ENCODE results near the gene KLHL22.
"Not testable (repeated sequence)": the region's sequence is repeated elsewhere in the genome, so short reads cannot be mapped to it uniquely, and the experiment has no call there.

Gene KLHL22

DNA sequence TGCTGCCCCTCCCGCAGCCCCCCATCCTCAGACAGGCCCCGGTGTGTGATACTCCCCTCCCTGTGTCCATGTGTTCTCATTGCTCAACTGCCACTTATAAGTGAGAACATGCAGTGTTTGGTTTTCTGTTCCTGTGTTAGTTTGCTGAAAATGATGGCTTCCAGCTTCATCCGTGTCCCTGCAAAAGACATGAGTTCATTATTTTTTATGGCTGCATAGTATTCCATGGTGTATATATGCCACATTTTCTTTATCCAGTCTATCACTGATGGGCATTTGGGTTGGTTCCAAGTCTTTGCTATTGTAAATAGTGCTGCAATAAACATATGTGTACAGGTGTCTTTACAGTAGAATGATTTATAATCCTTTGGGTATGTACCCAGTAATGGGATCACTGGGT is 80.4 kb downstream of the KLHL22 start:
- not testable (repeated sequence) for DNase-seq

DNA sequence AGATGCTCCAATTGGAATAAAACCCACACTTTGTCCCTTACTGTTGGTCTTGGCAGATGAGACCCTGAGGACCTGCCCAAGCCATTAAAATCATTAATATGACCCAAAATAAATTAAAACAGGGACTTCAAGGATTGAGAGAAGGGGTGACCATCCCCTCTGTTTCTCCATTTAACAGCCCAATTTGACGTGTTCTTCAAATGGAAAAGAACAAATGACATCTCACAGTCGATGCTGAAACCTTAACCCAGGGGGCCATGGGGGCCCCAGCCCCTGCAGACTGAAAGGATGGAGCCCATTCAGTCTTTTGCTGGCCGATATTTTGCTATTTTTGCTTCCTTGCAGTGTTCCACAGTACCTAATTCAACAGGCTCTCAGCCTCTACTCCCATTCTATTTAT is 81.1 kb downstream of the KLHL22 start:
- DNase-seq = no peak

DNA sequence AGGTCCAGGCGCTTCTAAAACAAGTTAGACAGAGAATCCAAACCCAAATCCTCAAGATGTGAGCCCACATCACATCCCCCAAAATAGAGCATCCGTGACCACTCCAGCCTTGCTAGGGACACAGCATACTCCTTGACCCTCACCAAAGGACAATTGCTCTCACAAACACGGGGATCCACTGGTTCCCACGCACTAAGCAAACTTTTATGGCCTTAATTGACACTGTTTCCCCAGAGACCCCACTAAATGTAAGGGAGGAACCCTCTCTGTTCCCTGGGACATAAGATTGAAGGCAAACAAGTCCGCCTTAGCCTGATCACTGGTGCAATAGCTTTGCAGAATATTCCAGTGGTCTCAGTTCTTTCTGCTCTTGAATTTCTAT is 81.5 kb downstream of the KLHL22 start:
- no peak for DNase-seq

DNA sequence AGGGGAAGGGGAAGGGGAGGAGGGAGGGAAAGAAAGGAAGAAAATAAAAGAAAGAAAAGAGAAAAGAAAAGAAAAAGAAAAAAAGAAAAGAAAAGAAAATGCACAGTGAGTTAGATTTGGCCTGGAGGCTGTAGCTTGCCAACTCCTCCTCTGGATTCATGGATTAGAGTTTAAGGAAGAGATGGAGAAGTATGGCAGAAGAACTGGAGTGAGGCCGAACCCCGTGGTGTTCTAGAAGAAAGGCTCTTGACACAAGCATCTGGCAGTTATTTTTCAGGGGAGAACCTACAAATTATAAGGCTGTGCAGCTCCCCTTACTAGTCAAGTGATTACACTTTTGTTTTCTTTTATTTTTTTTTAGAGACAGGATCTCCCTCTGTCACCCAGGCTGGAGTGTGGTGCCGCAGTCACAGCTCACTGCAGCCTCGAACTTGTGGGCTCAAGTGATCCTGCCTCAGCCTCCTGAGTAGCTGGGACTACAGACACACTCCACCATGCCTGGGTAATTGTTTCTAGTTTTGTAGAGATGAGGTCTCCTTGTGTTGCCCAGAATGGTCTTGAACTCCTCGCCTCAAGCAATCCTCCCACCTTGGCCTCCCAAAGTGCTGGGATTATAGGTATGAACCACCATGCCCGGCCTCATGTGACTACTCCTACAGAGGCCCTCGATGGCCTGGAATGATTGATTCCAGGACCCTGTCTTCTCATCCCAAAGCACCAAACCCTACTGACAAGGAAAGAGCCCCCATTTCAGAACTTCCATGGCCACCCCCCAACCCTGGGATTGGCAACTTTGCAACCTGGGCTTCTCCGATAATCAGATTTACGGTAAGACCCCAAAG is 82.2 kb downstream of the KLHL22 start:
- no peak for DNase-seq

DNA sequence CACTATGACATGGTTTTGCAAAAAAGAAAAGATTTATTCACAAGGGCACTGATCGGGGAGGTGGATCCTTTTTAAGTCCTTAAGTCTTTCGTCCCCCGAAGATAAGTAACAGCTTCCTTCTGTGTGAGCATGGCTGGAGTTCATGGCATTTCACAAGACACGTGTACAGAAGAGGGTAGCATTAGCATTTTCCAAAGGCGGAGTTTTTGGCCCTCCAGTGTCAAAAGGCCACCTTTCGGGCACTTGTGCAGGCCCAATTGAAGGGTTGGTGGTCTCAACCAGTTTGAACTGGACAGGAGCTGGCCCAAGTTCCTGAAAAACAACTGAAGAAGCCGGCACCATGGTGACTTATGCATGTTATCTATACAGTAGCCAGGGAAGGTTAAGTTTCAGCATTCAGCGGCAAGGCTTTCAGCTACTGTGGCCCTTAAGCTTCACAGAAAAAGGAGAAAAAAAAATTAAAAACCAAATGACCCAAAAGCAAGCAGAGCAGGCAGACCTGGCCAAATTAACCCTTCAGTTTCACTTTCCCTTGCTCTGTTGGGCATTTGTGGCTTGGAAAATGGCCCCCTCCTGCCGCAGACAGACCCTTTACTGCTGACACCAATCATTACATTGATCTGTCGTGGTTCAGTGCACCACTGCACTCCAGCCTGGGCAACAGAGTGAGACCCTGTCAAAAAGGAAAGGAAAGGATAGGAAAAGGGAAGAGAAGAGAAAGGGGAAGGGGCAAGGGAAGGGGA is 83.0 kb downstream of the KLHL22 start:
- no peak for DNase-seq

DNA sequence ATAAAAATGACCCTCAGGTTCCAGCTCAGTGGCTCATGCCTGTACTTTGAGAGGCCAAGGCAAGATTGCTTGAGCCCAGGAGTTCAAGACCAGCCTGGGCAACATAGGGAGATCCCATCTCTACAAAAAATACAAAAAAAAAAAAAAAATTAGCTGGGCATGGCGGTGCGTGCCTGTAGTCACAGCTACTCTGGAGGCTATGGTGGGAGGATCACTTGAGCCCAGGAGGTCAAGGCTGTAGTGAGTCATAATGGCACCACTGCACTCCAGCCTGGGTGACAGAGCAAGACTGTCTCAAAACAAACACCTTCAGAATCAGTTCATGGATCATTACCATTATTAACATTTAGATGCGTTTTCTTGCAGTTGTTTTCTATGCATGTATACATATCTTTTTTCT is 86.2 kb downstream of the KLHL22 start:
- not testable (repeated sequence) for DNase-seq

DNA sequence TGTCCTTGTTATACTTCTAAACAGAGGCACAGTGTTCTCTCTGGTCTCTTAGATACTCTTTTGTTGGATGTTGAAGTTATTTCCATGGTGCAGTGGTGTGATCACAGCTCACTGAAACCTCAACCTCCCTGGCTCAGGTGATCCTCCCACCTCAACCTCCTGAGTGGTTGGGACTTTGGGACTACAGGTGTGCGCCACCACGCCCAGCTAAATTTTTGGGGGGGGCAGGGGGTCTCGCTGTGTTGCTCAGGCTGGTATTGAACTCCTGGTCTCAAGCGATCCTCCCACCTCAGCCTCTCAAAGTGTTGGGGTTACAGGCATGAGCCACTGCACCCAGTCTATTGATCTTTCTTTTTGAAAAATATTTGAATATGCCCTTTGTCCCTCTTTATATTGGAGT is 86.7 kb downstream of the KLHL22 start:
- DNase-seq = no peak

DNA sequence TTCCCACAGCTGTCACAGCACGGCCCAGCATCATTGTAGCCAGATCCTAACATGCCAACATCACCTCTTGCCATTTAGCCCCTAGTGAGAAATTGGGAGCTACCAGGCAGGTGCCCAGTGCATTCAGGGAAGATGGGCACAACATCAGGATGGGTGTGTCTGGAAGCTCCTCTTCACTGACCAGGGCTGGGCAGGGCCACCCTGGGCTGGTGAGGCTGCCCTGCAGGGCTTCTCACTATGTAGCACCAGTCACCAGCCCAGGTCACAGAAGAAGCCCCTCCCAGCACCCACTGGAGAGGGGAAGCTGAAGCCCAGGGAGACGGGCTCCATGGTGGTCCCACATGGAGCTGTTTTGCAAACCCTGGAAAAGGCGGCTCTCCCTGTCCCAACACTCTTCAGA is 87.8 kb downstream of the KLHL22 start:
- no peak for DNase-seq

DNA sequence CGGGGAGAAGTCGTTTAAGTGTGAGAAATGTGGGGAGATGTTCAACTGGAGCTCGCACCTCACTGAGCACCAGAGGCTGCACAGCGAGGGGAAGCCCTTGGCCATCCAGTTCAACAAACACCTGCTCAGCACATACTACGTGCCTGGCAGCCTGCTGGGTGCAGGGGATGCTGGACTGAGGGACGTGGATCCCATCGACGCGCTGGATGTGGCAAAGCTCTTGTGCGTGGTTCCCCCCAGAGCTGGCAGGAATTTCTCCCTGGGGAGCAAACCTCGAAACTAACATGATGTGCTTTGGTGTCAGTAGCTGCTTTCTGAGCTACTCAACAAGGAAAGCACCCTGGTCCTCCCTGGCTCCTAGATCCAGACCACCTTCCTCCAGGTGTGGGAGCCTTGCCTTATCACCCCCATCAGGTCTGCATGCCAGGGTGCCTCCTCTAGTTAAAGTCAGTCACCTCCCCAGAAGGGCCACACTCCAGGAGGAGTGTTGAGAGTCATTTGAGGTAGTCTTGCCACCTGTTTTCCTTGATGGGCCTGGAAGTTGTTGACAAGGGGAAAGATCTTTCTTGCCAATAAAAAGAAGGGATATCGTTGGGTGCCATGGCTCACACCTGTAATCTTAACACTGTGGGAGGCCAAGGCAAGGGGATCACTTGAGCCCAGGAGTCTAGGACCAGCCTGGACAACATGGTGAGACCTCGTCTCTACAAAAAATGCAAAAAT is 88.7 kb downstream of the KLHL22 start:
- DNase-seq = no peak

DNA sequence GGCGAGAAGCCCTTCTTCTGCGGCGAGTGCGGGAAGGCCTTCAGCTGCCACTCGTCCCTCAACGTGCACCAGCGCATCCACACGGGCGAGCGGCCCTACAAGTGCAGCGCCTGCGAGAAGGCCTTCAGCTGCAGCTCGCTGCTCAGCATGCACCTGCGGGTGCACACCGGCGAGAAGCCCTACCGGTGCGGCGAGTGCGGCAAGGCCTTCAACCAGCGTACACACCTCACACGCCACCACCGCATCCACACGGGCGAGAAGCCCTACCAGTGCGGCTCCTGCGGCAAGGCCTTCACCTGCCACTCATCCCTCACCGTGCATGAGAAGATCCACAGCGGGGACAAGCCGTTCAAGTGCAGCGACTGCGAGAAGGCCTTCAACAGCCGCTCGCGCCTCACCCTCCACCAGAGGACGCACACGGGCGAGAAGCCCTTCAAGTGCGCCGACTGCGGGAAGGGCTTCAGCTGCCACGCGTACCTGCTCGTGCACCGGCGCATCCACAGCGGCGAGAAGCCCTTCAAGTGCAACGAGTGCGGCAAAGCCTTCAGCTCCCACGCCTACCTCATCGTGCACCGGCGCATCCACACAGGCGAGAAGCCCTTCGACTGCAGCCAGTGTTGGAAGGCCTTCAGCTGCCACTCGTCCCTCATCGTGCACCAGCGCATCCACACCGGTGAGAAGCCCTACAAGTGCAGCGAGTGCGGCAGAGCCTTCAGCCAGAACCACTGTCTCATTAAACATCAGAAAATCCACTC is 89.5 kb downstream of the KLHL22 start:
- no peak for DNase-seq

DNA sequence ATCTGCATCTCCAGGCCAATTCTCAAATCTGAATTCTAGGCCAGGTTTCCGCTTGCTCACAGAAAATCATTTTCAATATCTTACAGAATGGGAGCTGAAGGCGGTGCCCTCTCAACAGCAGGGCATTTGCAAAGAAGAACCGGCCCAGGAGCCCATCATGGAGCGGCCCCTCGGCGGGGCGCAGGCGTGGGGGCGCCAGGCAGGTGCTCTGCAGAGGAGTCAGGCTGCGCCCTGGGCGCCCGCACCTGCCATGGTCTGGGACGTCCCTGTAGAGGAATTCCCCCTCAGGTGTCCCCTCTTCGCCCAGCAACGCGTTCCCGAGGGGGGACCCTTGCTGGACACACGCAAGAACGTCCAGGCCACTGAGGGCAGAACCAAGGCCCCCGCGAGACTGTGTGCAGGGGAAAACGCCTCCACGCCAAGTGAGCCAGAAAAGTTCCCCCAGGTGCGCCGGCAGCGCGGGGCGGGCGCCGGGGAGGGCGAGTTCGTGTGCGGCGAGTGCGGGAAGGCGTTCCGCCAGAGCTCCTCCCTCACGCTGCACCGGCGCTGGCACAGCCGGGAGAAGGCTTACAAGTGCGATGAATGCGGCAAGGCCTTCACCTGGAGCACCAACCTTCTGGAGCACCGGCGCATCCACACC is 90.2 kb downstream of the KLHL22 start:
- no peak for DNase-seq

DNA sequence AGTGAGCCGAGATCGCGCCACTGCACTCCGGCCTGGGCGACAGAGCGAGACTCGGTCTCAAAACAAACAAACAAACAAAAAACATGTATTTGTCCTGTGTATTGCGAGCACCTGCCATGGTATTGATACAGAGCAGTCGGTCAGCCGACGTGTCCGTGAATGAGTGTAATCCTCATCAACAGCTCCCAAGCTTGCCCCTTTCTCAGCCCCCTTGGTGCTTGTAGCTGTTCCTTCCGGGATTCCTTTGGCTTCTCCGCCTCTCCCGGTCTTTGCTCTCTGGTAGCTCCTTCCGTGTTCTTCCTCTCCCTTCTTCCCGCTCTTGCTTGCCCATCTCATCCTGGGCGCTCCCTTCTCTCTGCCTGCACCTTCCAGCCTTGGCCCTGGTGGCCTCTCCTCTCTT is 90.7 kb downstream of the KLHL22 start:
- DNase-seq = no peak

DNA sequence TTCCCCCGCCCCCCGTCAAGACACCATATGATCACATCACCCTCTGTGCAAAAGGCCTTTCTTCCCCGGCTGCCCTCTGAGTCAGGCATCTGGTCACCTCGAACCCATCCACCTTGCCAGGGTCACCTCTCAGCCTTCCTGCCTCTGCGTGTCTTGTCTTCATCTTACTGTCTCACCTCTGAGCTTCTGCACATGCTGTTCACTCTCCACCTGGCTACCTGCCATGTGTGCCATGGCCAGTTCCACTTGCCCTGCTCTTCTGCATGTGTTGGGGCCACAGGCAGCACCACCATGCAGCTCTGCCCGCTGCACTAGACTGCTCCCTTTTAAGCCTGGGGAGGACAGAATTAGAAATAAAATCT is 91.8 kb downstream of the KLHL22 start:
- no peak for DNase-seq

DNA sequence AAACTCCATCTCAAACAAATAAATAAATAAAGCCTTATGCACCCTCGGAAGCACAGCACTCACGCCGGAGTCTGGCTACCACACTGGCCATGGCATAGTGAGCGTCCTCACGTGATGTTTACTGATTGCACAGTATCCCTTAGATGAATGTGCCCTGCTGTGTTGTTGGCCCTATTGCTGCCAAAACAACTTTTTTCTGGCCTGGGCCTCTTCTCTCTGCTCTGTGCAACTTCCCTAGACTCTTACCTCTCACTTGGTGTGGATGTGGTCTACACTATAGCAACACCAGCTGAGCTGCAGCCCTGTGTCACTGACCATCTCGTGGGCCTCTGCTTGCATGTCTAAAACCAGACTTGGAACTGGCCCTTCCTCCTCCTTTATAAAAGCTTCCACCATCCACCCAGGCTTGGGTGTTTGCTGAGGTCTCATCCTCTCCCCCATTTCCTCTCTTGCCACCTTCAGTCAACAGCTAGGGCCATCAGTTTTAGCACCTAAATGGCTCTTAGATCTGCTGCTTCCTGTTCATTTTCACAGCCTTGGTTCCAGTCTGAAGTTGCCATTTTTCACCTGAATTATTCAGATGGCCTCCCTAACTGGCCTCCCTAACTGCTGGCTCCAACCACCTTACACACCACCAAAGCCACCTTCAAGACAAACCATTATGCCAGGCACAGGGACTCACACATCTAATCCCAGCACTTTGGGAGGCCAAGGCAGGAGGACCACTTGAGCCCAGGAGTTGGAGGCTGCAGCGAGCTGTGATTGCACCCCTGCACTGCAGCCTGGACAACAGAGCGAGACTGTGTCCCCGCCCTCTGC is 92.4 kb downstream of the KLHL22 start:
- DNase-seq = no peak

DNA sequence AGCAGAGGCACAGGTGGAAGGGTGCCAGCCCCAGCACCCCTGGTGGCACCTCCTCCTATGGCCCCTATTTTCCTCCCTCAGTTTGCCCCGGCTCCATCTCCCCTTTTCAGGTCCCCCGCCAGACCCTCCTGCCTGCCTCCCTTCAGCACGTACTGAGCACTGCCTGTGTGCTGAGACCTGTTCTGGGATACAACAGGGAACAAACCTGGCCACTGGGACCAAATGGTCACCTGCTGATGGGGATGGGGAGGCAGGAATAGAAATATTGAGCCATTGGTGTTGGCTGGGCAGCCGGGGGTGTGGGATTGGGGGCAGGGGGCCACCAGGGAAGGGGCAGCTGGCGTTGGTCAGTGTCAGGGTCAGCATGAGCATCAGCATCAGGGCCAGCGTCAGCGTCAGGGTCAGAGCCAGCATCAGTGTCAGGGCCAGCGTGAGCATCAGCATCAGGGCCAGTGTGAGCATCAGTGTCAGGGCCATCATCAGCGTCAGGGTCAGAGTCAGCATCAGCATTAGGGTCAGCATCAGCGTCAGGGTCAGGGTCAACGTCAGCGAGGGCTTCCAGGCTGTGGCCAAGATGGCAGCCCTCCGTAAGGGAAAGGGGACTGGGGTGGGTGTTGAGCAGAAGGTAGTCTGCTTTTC is 94.1 kb downstream of the KLHL22 start:
- no peak for DNase-seq

DNA sequence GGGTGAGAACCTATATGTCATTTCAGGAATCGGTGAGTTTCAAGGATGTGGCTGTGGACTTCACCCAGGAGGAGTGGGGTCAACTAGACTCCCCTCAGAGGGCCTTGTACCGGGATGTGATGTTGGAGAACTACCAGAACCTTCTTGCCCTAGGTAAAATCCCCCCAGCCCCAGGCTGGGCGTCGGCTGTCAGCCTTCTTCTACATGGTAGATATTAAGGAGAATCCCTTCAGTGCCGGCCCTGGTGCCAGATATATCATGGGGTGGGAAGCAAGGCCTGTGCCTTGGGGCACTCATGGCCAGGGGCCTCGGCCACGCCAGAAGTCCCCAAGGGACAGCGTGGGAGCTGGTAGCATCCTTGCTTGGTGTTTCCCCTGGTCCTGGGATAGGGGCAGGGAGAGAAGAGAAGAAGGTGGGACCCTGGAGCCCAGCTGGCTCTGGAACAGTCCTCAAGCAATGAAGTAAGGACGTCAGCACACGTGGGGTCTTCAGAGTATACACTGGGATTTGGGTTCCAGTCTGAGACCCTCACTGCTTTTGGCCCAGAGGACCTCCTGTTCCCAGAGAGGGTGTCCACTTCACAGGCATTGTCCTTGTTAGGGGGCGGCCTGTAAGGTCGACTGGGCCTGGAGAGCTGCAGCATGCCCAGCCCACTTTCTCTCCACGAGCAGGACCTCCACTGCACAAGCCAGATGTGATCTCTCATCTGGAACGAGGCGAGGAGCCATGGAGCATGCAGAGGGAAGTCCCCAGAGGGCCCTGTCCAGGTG is 94.8 kb downstream of the KLHL22 start:
- DNase-seq = no peak

DNA sequence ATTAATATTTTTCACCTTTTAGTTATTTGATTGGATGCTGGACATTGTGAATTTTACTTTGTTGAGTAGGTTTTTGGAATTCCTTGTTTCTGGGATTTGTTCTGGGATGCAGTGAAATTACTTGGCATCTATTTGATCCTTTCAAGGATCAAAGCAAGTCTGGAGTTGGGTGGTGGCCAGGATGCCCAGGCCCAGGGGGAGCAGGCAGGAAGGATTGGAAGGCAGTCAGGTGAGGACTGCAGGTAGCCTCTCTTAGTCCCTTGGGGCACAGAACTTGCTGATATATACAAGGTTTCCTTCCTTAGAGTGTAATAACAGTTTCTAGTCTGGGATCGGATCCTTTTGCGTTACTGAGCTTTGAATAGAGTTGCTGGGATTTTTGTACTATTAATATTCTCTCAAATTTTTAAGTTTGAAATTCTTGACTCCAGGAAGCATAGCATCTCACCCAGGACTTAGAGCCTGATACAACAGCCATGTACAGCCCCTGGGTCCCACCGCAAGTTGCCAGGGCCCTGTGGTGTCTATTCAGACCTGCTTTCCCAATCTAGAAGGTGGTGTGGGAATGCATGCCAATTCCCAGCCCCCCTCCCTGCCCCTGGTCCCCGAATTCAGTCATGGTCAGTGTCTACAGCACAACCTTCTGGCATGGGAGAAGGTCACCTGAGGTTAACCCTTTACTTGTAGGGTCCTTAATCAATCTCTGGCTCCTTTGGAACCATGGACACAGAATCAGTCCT is 95.6 kb downstream of the KLHL22 start:
- no peak for DNase-seq

DNA sequence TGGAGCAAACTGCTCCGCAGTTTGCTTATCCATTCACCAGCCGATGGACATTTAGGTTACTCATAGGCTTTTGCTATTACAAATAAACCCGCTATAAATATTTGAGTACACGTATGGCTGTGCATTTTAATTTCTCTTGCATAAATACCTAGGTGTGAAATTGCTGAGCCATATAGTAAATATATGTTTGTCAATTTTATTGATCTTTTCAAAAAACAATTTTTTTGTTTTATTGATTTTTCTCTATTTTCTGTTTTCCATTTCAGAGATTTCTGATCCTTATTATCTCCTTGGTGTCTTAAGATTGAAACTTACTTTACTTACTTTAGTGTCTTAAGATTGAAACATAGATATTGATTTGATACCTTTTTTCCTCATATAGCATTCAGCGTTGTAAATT is 97.2 kb downstream of the KLHL22 start:
- DNase-seq = no peak

DNA sequence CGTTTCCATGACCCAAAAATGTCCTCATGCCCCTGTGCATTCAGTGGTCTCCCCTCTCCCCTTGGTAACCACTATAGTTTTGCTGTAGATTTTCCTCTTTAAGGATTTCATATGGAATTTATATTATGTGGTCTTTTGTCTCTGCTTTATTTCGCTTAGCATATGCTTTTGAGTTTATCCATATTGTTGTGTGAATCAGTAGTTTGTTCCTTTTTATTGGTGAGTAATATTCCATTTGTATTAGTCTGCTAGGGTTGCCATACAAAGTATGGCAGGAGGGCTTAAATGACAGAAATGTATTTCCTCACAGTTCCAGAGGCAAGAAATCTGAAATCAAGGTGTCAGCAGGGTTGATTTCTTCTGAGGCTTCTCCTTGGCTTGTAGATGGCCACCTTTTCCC is 98.1 kb downstream of the KLHL22 start:
- no peak for DNase-seq

DNA sequence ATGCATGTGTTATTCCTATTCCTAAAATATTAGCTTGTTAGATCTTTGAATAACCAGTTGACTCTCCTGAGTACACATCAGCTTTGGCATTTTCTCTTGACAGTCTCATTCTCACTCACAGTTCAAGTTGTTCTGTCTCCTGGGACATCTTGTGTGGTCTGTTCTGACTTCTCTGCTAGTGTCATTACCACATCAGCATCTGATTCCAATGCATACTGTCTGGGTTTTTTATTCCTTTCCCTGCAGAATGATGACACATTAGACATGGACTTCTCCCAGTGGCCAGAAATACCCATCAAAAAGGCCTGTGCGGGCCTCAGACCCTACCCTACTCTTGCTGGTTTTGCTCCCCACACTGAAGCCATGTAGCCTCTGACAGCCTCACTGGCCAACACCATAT is 99.0 kb downstream of the KLHL22 start:
- DNase-seq = no peak
